PFSK-1 (cell line): Measurements from ENCODE around the gene DKC1.

Experiments
- FOXP2 ChIP-seq: optimal IDR thresholded peaks from 2 replicates; pipeline ENCODE3; 2011; ENCODE audit warnings: borderline replicate concordance, control low read depth, inconsistent platforms; ENCODE audit not compliant: insufficient read depth; ENCODE audit errors: extremely low read length, extremely low read depth
- POLR2AphosphoS5 ChIP-seq: IDR thresholded peaks from 2 replicates; pipeline ENCODE4 v1.6.1; 2012; ENCODE audit warnings: low read depth, mild to moderate bottlenecking, control low read depth, low read length, moderate library complexity
- REST ChIP-seq, 2 experiments: IDR thresholded peaks; 2 replicates each; pipeline versions ENCODE4 v1.6.1 to v1.8.0; 2011 to 2012; ENCODE audit warnings: low read depth in 2 of 2, low read length in 2 of 2, control low read depth in 1 of 2, inconsistent platforms in 1 of 2, mild to moderate bottlenecking in 1 of 2, moderate library complexity in 1 of 2; ENCODE audit not compliant: insufficient read depth in 1 of 2
- SIN3A ChIP-seq: IDR thresholded peaks from 2 replicates; pipeline ENCODE4 v1.6.1; 2012; ENCODE audit warnings: mild to moderate bottlenecking, low read length, moderate library complexity, borderline replicate concordance; ENCODE audit not compliant: insufficient read depth
- TAF1 ChIP-seq: IDR thresholded peaks from 2 replicates; pipeline ENCODE4 v1.6.1; 2012; ENCODE audit warnings: low read length, control low read depth, borderline replicate concordance; ENCODE audit not compliant: insufficient read depth

DKC1 gene

GRCh38 chrX:154791939-154792338 lies 29.3 kb downstream of the DKC1 start:
- no peak for TF ChIP-seq REST (IDR thresholded peaks at IDR 0.05; ENCODE audit: insufficient read depth in 1 of 2, low read depth in 2 of 2, low read length in 2 of 2)
- TF ChIP-seq TAF1, result no peak
- no peak for TF ChIP-seq SIN3A
- TF ChIP-seq POLR2AphosphoS5, result no peak
- no peak for TF ChIP-seq FOXP2

GRCh38 chrX:154793084-154793795 lies 30.6 kb downstream of the DKC1 start:
- TF ChIP-seq FOXP2 (no peak), POLR2AphosphoS5 (no peak), SIN3A (no peak), TAF1 (no peak), REST (IDR thresholded peaks at IDR 0.05; ENCODE audit: insufficient read depth in 1 of 2, low read depth in 2 of 2, low read length in 2 of 2) (no peak)

- TF ChIP-seq SIN3A, result no peak
- no peak for TF ChIP-seq FOXP2
- no peak for TF ChIP-seq TAF1
- no peak for TF ChIP-seq POLR2AphosphoS5
- no peak for TF ChIP-seq REST (IDR thresholded peaks at IDR 0.05; ENCODE audit: insufficient read depth in 1 of 2, low read depth in 2 of 2, low read length in 2 of 2)
These were observed 32.4 kb downstream of the DKC1 start for GRCh38 chrX:154795016-154795415.

- TF ChIP-seq REST (IDR thresholded peaks at IDR 0.05; ENCODE audit: insufficient read depth in 1 of 2, low read depth in 2 of 2, low read length in 2 of 2), result no peak
- TF ChIP-seq TAF1, result no peak
- no peak for TF ChIP-seq SIN3A
- TF ChIP-seq POLR2AphosphoS5, result no peak
- no peak for TF ChIP-seq FOXP2
These were observed 34.3 kb downstream of the DKC1 start for GRCh38 chrX:154797006-154797405.
